ENCODE measurements around the gene NF2.

Gene NF2

DNA sequence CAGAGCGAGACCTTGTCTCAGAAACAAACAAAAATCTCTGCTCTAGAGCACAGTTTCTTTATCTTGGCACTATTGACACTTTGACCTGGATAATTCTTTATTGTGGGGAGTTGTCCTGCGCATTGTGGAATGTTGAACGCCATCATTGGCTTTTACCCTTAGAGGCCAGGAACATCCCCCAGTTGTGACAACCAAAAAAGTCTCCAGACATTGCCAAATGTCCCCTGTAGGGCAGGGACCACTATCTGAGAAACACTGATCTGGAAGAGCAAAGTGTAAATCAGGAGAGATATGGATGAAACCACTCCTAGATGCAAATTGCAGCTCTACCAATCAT lies 4.8 kb upstream of the NF2 start:
- DNase-seq (ENCODE audit: low read depth) = no peak
- TF ChIP-seq, protein P1, sequence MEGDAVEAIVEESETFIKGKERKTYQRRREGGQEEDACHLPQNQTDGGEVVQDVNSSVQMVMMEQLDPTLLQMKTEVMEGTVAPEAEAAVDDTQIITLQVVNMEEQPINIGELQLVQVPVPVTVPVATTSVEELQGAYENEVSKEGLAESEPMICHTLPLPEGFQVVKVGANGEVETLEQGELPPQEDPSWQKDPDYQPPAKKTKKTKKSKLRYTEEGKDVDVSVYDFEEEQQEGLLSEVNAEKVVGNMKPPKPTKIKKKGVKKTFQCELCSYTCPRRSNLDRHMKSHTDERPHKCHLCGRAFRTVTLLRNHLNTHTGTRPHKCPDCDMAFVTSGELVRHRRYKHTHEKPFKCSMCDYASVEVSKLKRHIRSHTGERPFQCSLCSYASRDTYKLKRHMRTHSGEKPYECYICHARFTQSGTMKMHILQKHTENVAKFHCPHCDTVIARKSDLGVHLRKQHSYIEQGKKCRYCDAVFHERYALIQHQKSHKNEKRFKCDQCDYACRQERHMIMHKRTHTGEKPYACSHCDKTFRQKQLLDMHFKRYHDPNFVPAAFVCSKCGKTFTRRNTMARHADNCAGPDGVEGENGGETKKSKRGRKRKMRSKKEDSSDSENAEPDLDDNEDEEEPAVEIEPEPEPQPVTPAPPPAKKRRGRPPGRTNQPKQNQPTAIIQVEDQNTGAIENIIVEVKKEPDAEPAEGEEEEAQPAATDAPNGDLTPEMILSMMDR (conservative IDR thresholded peaks at IDR 0.05; ENCODE audit: low read depth, low read length) = no peak
- no peak overlapping the region for H3K4me3 ChIP-seq (ENCODE audit: low read depth, low read length)

DNA sequence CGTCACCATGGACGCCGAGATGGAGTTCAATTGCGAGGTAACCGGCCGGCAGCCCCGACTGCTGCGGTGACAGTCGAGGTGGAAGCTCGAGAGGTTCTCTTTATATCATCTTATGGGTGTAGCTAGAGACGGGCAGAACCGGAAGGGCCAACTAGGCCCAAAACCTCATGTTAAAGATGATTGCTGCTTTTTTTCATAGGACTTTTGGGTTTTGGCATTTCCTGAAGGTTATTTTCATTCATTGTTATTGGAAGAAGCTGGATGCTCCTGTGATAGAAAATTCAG lies 585 bp downstream of the NF2 start:
- peak; percentile 41 for DNase-seq (ENCODE audit: low read depth)
- peak overlapping the region; percentile 88 for H3K4me3 ChIP-seq (ENCODE audit: low read depth, low read length)
- TF ChIP-seq, protein P1 (conservative IDR thresholded peaks at IDR 0.05; ENCODE audit: low read depth, low read length) = no peak

DNA sequence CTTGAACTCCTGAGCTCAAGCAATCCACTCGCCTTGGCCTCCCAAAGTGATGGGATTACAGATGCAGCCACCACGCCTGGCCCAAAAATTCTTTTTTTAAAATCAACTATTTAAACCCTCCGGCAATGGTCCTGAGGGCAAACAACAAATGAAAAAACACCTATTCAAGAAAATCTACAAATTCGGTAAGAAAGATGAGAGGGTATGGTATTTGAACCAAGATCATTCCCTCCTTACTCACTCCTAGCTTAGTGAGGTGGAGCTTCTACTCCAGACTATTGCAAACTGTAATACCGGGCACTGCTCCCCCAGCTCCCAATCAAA lies 2.1 kb downstream of the NF2 start:
- no peak overlapping the region for H3K4me3 ChIP-seq (ENCODE audit: low read depth, low read length)
- TF ChIP-seq, protein P1 (conservative IDR thresholded peaks at IDR 0.05; ENCODE audit: low read depth, low read length) = no peak
- DNase-seq (ENCODE audit: low read depth) = no peak

DNA sequence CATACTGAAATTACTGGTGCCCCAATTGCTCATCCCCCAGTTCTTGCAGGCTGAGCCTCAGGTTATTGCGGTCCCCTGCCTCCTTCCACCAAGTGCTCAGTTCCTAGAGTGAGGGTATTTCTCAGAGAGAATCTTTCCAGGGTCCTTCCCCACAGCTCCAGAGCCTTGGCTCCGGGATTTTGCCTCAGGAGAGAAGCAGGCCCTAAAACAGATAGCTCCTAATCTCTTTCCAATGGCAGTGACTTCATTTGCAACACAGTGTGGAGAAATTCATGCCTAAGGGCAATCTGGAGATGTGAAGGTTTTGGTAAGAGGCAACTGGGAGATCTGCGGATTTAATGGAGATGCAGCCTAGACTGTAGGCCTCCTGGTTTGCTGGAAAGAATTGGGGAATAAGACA lies 2.9 kb downstream of the NF2 start:
- TF ChIP-seq, protein P1 (conservative IDR thresholded peaks at IDR 0.05; ENCODE audit: low read depth, low read length) = no peak
- H3K4me3 ChIP-seq (ENCODE audit: low read depth, low read length) = no peak overlapping the region

DNA sequence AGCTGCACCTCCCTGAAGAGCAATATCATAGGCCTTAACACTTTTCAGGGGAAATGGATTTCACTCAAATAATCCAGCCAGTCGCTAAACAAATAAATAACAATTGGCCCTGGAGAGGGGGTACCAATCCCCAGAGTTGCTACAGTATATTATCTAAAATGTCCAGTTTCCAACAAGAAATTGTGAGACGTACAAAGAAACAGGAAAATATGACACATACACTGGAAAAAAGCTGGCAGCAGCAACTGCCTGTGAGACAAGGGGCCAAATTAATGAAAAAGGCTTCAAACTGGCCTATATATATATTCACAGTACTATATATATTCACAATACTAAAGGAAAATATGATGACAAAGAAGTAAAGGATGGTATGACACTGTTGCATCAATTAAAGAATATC lies 4.0 kb downstream of the NF2 start:
- TF ChIP-seq, protein P1 (conservative IDR thresholded peaks at IDR 0.05; ENCODE audit: low read depth, low read length) = no peak
- DNase-seq (ENCODE audit: low read depth) = no peak
- no peak overlapping the region for H3K4me3 ChIP-seq (ENCODE audit: low read depth, low read length)

More for the DNA sequence above, 2.9 kb downstream of the NF2 start:
- no peak for DNase-seq (ENCODE audit: low read depth)

DNA sequence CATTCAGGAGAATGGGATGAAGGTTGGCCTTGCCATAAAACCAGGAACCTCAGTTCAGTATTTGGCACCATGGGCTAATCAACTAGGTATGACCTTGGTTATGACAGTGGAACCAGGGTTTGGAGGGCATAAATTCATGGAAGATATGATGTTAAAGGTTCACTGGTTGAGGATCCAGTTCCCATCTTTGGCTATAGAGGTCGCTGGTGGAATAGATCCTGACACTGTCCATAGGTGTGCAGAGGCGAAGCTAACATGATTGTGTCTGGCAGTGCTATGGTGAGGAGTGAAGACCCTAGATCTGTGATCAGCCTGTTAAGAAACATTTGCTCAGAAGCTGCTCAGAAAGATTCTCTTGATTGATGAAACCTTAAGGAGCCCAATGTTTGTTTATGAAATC lies 5.7 kb downstream of the NF2 start:
- peak; percentile 40 for DNase-seq (ENCODE audit: low read depth)
- TF ChIP-seq, protein P1 (conservative IDR thresholded peaks at IDR 0.05; ENCODE audit: low read depth, low read length) = peak; percentile 64
- no peak overlapping the region for H3K4me3 ChIP-seq (ENCODE audit: low read depth, low read length)

DNA sequence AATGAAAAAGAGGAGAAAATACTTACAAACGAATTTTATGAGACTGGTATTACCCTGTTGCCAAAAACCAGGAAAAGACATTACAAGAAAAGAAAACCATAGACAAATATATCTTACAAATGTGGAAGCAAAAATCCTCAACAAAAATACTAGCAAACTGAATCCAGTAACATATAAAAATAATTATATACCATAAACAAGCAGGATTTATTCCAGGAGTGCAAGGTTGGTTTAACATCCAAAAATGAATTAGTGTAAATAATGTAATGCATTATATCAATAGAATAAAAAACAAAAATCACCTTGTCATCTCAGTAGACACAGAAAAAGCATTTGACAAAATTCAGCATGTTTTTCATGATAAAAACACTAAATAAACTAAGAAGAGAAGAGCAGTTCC lies 7.3 kb downstream of the NF2 start:
- H3K4me3 ChIP-seq (ENCODE audit: low read depth, low read length) = no peak overlapping the region
- TF ChIP-seq, protein P1 (conservative IDR thresholded peaks at IDR 0.05; ENCODE audit: low read depth, low read length) = no peak
- no peak for DNase-seq (ENCODE audit: low read depth)
